Fibroblast of skin of right biceps (primary cell): ENCODE measurements around the gene CPLX4.
A peak's percentile ranks its signal among the peaks of the same experiment; 100 is the strongest.

ENCODE experiments used
- DNase-seq: peaks from one replicate; pipeline ENCODE4 v3.0.0-alpha.2; 2013

CPLX4 gene, protein sequence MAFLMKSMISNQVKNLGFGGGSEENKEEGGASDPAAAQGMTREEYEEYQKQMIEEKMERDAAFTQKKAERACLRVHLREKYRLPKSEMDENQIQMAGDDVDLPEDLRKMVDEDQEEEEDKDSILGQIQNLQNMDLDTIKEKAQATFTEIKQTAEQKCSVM

GRCh38 chr18:59318460-59319050, at the start of gene CPLX4:
CPLX4 (minus strand) TSS chr18:59318649; CDS start chr18:59318462, 187 bp downstream.
- DNase-seq, result no peak

- DNase-seq, result no peak
Measured at GRCh38 chr18:59360381-59360780, 41.9 kb upstream of the CPLX4 start.

- no peak for DNase-seq
Measured at GRCh38 chr18:59359576-59359952, 41.1 kb upstream of the CPLX4 start.

DNA sequence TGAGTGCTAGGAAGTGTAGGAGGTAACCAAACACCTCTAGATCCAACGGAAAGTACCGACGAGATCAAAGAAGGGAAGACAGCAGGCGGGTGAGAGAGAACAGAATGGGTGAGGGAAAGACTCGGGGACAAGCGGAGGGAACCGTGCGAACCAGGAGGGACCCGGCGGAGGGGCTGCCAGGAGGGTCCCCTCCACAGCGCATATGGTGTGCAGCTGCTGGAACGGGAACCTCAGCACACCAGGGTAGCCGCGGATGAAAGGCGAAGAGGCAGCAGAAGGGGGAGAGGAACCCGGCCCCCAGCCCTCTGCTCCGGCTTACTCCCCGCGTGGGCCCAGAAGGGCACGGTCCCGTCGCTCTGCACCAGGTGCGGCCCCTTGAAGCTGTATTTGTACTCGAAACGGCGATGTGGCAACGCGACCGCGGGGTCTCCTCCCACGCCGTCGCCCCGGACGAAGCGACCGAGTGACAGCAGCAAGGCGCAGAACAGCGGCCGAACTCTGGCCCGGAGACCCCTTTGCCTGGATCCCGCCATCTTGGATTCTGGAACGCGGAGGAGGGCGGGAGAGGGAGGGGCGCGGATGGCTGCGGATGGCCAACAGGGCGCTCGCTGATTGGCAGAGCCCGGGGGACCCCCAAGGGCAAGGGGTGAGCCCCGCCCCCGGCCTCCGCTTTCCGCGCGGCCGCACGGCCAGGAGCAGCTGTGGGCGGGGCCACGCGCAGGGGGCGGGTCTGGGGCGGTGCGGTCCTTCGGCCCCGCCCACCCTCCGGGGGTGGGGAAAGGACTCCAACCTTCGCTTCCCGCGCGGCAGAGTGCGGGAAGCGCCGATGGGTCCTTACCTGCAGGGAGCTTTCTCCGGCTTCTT, 40.5 kb upstream of the CPLX4 start, which contains the start of gene LMAN1:
LMAN1 (minus strand) TSS at position 554 of the 864 bp plus-strand sequence; CDS start at position 533, 21 bp downstream.
- peak; percentile 96 for DNase-seq

GRCh38 chr18:59358414-59358711, 39.9 kb upstream of the CPLX4 start:
- DNase-seq, result peak; percentile 77

DNA sequence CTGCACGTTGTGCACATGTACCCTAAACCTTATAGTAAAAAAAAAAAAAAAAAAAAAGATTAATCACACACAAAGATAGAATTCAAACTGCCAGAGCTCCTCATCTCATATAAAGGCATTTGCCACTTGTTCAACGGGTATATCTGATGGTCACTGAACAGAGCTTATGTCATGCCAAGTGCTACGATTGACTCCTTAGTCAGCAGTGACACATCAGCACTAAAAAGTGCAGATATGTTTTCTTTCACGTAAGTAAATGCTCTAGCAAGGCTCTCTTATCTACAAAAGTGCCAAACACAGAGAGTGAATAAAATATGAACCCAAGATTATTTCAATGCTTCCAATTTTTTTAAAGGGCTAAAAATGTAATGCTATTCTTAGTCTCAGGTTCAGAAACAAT, 39.5 kb upstream of the CPLX4 start:
- DNase-seq, result peak; percentile 83

DNA sequence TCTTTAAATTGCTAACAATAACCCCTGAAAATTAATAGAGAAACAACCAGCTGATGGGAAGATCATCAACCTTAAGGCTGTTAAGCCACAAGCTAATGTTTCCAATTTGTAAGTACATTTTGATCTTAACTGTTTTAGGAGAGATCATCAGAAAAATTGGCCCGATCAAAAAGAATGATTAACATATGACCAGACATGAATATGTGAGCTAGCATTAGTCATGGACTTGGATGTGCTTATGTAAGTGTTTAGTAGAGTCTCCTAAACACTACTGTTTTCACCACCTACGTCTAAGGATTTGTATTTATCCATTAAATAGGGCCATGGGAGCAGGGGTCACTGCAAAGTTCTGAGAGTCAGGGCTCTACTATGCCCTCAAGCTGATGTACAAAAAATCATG, 36.3 kb upstream of the CPLX4 start:
- no peak for DNase-seq

GRCh38 chr18:59353079-59353680, 34.7 kb upstream of the CPLX4 start:
- no peak for DNase-seq

GRCh38 chr18:59352250-59352855, 33.9 kb upstream of the CPLX4 start:
- no peak for DNase-seq

GRCh38 chr18:59345556-59345955, 27.1 kb upstream of the CPLX4 start:
- peak; percentile 55 for DNase-seq

DNA sequence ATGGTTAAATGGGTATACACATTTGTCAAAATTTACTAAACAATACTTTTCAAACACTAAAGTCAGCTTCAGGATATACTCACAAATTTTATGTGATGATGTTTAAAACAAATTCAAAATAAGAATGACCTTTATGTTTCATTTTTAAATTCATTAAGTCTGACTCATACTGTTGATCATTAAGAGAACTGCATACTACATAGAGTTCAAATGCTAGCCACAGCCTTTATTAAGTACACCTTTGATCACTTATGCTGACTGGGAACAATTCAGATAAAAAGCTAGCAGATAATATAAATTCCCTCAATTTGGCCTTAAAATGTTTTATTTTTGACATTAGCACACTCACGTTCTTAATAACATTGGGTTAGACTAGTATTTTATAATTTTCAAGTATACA, 26.5 kb upstream of the CPLX4 start:
- DNase-seq, result no peak

DNA sequence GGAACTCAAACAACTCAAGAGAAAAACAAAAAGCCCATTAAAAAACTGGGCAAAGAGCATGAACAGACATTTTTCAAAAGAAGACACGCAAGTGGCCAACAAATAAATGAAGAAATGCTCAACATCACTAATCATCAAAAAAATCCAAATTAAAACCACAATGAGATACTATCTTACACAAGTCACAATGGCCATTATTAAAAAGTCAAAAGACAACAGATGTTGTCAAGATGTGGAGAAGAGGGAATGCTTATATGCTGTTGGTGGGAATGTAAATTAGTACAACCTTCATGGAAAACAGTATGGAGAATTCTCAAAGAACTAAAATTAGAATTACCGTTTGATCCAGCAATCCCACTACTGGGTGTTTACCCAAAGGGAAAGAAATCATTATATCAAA, 25.5 kb upstream of the CPLX4 start:
- no peak for DNase-seq

- DNase-seq, result no peak
Measured at GRCh38 chr18:59340817-59341216, 22.4 kb upstream of the CPLX4 start.

- no peak for DNase-seq
Measured at GRCh38 chr18:59340312-59340711, 21.9 kb upstream of the CPLX4 start.

DNA sequence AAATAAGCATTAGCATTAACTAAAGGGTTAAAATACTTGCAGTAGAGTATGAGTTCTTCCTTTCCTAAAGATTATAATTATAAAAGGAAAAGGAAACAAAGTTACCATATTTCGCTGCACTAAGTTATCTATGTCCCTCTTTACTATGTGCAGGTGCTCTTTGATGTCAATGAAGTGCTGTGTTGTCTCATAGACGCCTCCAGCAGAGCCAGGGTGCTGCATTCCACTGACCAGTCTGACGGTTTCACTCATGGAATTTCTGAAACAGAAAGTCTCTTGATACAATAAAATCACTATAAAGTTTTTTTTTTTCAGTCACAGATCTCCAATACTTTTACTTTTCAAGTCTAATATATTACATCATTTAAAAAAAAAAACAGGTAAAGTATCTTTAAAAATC, 14.5 kb upstream of the CPLX4 start:
- no peak for DNase-seq

DNA sequence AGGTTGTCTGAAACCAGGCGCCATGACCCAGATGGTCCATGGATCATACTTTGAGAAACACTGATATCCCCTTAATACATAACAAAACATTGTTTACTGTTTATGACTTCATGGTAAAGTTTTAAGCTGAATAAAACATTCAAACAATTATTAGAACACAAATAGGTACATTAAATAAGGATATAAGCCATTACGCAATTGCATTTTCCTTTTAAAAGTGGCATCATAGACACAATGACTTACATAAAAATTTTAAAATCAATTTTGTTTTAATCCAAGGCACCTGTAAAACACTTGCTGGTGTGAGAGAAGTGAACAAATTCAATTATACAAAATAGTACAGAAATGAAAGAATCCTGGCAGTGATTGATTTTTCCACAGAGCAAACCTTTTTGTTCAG, 10.2 kb upstream of the CPLX4 start:
- DNase-seq, result no peak

GRCh38 chr18:59325965-59326364, 7.5 kb upstream of the CPLX4 start:
- DNase-seq, result no peak

DNA sequence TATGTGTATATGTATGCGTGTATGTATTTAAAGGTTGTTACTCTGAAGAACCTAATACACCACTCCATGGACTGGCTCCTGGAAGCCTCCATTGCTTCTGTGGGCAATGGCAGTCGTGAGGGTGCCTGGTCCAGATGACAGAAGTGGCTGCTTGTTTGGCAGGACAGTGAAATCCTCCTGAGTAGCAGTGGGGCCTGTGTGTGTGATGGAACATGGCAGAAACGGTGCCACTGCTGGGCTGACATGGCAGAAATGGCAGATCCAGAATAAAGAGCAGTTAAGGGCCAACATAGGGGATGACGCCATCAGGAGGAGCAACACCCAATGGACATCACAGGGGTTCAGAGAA, 6.1 kb upstream of the CPLX4 start:
- no peak for DNase-seq

GRCh38 chr18:59323931-59324622, 5.6 kb upstream of the CPLX4 start:
- DNase-seq, result peak; percentile 41

- DNase-seq, result peak; percentile 75
Measured at GRCh38 chr18:59311631-59312030, 6.8 kb downstream of the CPLX4 start.

- no peak for DNase-seq
Measured at GRCh38 chr18:59308938-59309260, 9.6 kb downstream of the CPLX4 start.

GRCh38 chr18:59308248-59308937, 10.1 kb downstream of the CPLX4 start:
- DNase-seq, result peak; percentile 58
